Neural cell (in vitro differentiated cells): ENCODE data around the gene TUBB1. TPM values are rescaled to one million over a fixed set of nuclear protein-coding genes. Genes with fewer than 3 reads are reported as not detected.
A peak's percentile ranks its signal among the peaks of the same experiment; 100 is the strongest.

Experiments used
- H2AFZ ChIP-seq: fragments of 200-600, 300-800 bp; sonication (generic), shearing (Covaris generic); 2 replicates; pipeline ENCODE4 v1.6.0; 2014; ENCODE audit warnings: low read depth, mild to moderate bottlenecking, antibody characterized with exemption, low read length, moderate library complexity
- H3F3A ChIP-seq: fragments of 200-600 bp; shearing (Covaris generic); 2 replicates; pipeline ENCODE4 v1.6.1; 2016; ENCODE audit warnings: mild to moderate bottlenecking, moderate library complexity, mixed read lengths, antibody characterized with exemption, low read length; ENCODE audit not compliant: insufficient read depth, poor library complexity, severe bottlenecking
- H3K27ac ChIP-seq: fragments of 200-600, 300-800 bp; sonication (generic), shearing (Covaris generic); 2 replicates; pipeline ENCODE4 v1.5.1; 2014; ENCODE audit warnings: mild to moderate bottlenecking, low read length, moderate library complexity
- H3K27me3 ChIP-seq: fragments of 300-800, 200-600 bp; sonication (generic), shearing (Covaris generic); 2 replicates; pipeline ENCODE4 v1.6.0; 2014; ENCODE audit warnings: mild to moderate bottlenecking, low read depth, low read length, moderate library complexity; ENCODE audit not compliant: insufficient read depth
- H3K36me3 ChIP-seq: fragments of 300-800, 200-600 bp; sonication (generic), shearing (Covaris generic); 2 replicates; pipeline ENCODE4 v1.5.1; 2014; ENCODE audit warnings: mild to moderate bottlenecking, antibody characterized with exemption, low read length, moderate library complexity; ENCODE audit not compliant: insufficient read depth
- H3K4me2 ChIP-seq: fragments of 300-800, 200-600 bp; sonication (generic), shearing (Covaris generic); 2 replicates; pipeline ENCODE4 v1.6.0; 2014; ENCODE audit warnings: mild to moderate bottlenecking, low read length
- H3K4me3 ChIP-seq: fragments of 300-800, 200-600 bp; sonication (generic), shearing (Covaris generic); 2 replicates; pipeline ENCODE4 v1.5.1; 2014; ENCODE audit warnings: mild to moderate bottlenecking, low read length, moderate library complexity
- H3K79me2 ChIP-seq: fragments of 200-600 bp; shearing (Covaris generic); replicated peaks from 2 replicates; pipeline ENCODE4 v1.6.0; 2014; ENCODE audit warnings: mild to moderate bottlenecking, low read length, moderate library complexity; ENCODE audit not compliant: insufficient read depth
- H3K9ac ChIP-seq: fragments of 300-800, 200-600 bp; sonication (generic), shearing (Covaris generic); 2 replicates; pipeline ENCODE4 v1.6.1; 2016; ENCODE audit warnings: mild to moderate bottlenecking, low read length, mixed read lengths
- H3K9me2 ChIP-seq: fragments of 200-600 bp; shearing (Covaris generic); 2 replicates; pipeline ENCODE4 v1.6.1; 2016; ENCODE audit warnings: mild to moderate bottlenecking, low read length, mixed read lengths; ENCODE audit not compliant: insufficient read depth
- H3K9me3 ChIP-seq: fragments of 200-600, 300-800 bp; sonication (generic), shearing (Covaris generic); 2 replicates; pipeline ENCODE4 v1.6.1; 2016; ENCODE audit warnings: mild to moderate bottlenecking, mixed run types, low read length, moderate library complexity, mixed read lengths
- H4K20me1 ChIP-seq: fragments of 200-600 bp; shearing (Covaris generic); 2 replicates; pipeline ENCODE4 v1.6.1; 2016; ENCODE audit warnings: mild to moderate bottlenecking, mixed run types; ENCODE audit not compliant: insufficient read depth
- EP300 ChIP-seq: fragments of 450-650 bp; conservative IDR thresholded peaks from 2 replicates; pipeline ENCODE4 v1.6.1; 2014; ENCODE audit warnings: antibody characterized with exemption, mild to moderate bottlenecking, moderate library complexity; ENCODE audit not compliant: poor library complexity, severe bottlenecking
- EZH2 ChIP-seq: fragments of 200-600, 300-800 bp; shearing (Covaris generic), sonication (generic); IDR thresholded peaks from 2 replicates; pipeline ENCODE4 v1.6.1; 2014; ENCODE audit warnings: antibody characterized with exemption, low read length, borderline replicate concordance, mild to moderate bottlenecking; ENCODE audit not compliant: insufficient read depth, poor library complexity, severe bottlenecking
- MXI1 ChIP-seq: fragments of 450-650 bp; conservative IDR thresholded peaks from 2 replicates; pipeline ENCODE4 v1.6.1; 2014; ENCODE audit warnings: antibody characterized with exemption, mild to moderate bottlenecking; ENCODE audit not compliant: poor library complexity, severe bottlenecking
- POLR2AphosphoS5 ChIP-seq: IDR thresholded peaks from 2 replicates; pipeline ENCODE4 v1.6.1; 2012
- RAD21 ChIP-seq: fragments of 450-650 bp; conservative IDR thresholded peaks from 2 replicates; pipeline ENCODE4 v1.6.1; 2014; ENCODE audit warnings: antibody characterized with exemption, mild to moderate bottlenecking, moderate library complexity
- REST ChIP-seq: IDR thresholded peaks from 2 replicates; pipeline ENCODE4 v1.6.1; 2012; ENCODE audit warnings: borderline replicate concordance
- SMC3 ChIP-seq: fragments of 450-650 bp; conservative IDR thresholded peaks from 2 replicates; pipeline ENCODE4 v1.6.1; 2014; ENCODE audit warnings: antibody characterized with exemption, mild to moderate bottlenecking, moderate library complexity; ENCODE audit not compliant: poor library complexity
- TAF1 ChIP-seq: IDR thresholded peaks from 2 replicates; pipeline ENCODE4 v1.6.1; 2012; ENCODE audit warnings: low read depth
- polyA plus RNA-seq: library from polyadenylated mRNA; depleted of rRNA; stranded (reverse); fragments of >200 nt; gene quantifications from 2 replicates; pipeline ENCODE4 v1.2.3, GENCODE V29; 2014
- TF ChIP-seq, protein P1 (sequence below): fragments of 450-650 bp; IDR thresholded peaks from 2 replicates; pipeline ENCODE4 v1.5.1; 2014; ENCODE audit warnings: antibody characterized with exemption, mild to moderate bottlenecking, moderate library complexity; ENCODE audit not compliant: poor library complexity, severe bottlenecking

TUBB1 gene
- polyA plus RNA-seq, 1 donor from 2014 or later, result not detected

DNA sequence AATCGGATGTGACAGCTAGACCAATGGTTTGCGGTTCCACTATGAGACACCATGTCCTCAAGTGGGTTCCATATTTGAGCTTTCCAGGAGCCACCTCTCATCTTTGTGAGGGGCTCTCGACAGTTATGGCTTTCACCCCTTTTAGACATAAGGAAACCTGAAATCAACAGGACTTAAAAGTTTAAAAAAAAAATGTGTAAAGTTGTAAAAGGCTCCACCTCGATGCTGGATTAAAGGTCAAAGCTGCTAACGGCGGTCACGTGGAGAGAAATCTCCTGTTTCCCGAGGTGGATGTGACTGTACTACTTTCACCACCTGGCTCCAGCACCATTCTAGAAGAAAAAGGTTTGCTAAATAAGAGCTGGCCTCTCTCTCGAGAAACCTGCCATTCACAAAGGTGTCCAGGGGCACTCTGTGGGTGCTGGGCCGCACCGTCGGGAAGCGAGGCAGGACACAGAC is 12.4 kb downstream of the TUBB1 start:
- H3F3A ChIP-seq, result no peaks in the 10 kb centered on the region
- H3K79me2 ChIP-seq, result peaks cover 44% of the 10 kb centered on the region
- H3K36me3 ChIP-seq, result peaks cover 9% of the 10 kb centered on the region
- H3K4me3 ChIP-seq, result peak overlapping the region; percentile 84
- H4K20me1 ChIP-seq, result no peaks in the 10 kb centered on the region
- H3K9me2 ChIP-seq, result no peaks in the 10 kb centered on the region
- H3K4me2 ChIP-seq, result peak overlapping the region; percentile 74
- peak overlapping the region; percentile 93 for H3K27ac ChIP-seq
- H2AFZ ChIP-seq, result peak overlapping the region; percentile 85
- no peak for TF ChIP-seq TAF1
- TF ChIP-seq MXI1, result no peak
- TF ChIP-seq SMC3, result no peak
- TF ChIP-seq EP300, result no peak
- TF ChIP-seq EZH2, result no peak
- no peak for TF ChIP-seq RAD21
- no peak for TF ChIP-seq REST
- TF ChIP-seq, protein P1, sequence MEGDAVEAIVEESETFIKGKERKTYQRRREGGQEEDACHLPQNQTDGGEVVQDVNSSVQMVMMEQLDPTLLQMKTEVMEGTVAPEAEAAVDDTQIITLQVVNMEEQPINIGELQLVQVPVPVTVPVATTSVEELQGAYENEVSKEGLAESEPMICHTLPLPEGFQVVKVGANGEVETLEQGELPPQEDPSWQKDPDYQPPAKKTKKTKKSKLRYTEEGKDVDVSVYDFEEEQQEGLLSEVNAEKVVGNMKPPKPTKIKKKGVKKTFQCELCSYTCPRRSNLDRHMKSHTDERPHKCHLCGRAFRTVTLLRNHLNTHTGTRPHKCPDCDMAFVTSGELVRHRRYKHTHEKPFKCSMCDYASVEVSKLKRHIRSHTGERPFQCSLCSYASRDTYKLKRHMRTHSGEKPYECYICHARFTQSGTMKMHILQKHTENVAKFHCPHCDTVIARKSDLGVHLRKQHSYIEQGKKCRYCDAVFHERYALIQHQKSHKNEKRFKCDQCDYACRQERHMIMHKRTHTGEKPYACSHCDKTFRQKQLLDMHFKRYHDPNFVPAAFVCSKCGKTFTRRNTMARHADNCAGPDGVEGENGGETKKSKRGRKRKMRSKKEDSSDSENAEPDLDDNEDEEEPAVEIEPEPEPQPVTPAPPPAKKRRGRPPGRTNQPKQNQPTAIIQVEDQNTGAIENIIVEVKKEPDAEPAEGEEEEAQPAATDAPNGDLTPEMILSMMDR, result no peak
- no peak for TF ChIP-seq POLR2AphosphoS5
- H3K9ac ChIP-seq, result peak overlapping the region; percentile 90
- no peaks in the 10 kb centered on the region for H3K9me3 ChIP-seq
- no peaks in the 10 kb centered on the region for H3K27me3 ChIP-seq

- H3K79me2 ChIP-seq, result peaks cover 39% of the 10 kb centered on the region
- H3K36me3 ChIP-seq, result peaks cover 9% of the 10 kb centered on the region
Observed at GRCh38 chr20:59032023-59032712, 12.9 kb downstream of the TUBB1 start, which contains the start of gene ATP5F1E. ATP5F1E (minus strand) TSS chr20:59032335; CDS start chr20:59032251, 84 bp downstream.

More at GRCh38 chr20:59032023-59032712, 12.9 kb downstream of the TUBB1 start, which contains the start of gene ATP5F1E:
- Histone ChIP-seq H2AFZ (peak within 1 kb of the TSS; percentile 85), H3K9me2 (no peaks in the 10 kb centered on the region), H3K9me3 (no peaks in the 10 kb centered on the region), H3K4me2 (peak within 1 kb of the TSS; percentile 74), H3K27ac (peak within 1 kb of the TSS; percentile 93), H4K20me1 (no peaks in the 10 kb centered on the region), H3K9ac (peak within 1 kb of the TSS; percentile 90), H3K4me3 (peak within 1 kb of the TSS; percentile 84), H3F3A (no peaks in the 10 kb centered on the region), H3K27me3 (no peaks in the 10 kb centered on the region)
- peak; percentile 75 for TF ChIP-seq REST
- TF ChIP-seq, protein P1, result no peak
- peak; percentile 92 for TF ChIP-seq MXI1
- TF ChIP-seq POLR2AphosphoS5, result peak; percentile 95
- TF ChIP-seq EP300, result peak; percentile 69
- no peak for TF ChIP-seq EZH2
- TF ChIP-seq SMC3, result no peak
- no peak for TF ChIP-seq RAD21
- TF ChIP-seq TAF1, result peak; percentile 67
